ENCODE results near the gene SEPTIN1.
"Not testable (repeated sequence)": the region's sequence is repeated elsewhere in the genome, so short reads cannot be mapped to it uniquely, and the experiment has no call there.

Gene SEPTIN1

DNA sequence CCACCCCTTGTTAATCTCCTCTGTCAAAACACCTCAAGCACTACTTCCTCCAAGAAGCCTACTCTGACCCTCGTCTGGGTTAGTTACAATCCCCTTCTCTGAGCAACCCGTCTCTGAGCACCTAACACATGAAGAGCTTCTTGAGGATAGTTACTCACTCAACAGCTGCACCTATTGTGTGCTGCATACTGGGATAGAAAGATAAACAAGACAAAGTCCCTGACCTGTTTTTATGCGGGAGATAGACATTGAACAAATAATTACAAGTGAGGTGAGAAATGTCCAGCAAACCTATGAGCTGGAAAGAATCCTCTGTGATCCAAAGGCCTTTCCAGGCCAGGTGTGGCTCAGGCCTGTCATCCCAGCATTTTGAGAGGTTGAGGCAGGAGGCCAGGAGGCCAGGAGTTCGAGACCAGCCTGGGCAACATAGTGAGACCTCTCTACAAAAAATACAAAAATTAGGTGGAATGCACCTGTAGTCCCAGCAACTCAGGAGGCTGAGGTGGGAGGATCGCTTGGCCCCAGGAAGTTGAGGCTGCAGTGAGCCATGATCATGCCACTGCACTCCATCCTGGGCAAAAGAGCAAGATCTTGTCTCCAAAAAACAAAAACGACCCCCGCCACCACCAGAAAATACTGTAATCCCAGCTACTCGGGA, 19.5 kb upstream of the SEPTIN1 start:
- DNase-seq: peak in 1 of 3 experiments; percentile 8

DNA sequence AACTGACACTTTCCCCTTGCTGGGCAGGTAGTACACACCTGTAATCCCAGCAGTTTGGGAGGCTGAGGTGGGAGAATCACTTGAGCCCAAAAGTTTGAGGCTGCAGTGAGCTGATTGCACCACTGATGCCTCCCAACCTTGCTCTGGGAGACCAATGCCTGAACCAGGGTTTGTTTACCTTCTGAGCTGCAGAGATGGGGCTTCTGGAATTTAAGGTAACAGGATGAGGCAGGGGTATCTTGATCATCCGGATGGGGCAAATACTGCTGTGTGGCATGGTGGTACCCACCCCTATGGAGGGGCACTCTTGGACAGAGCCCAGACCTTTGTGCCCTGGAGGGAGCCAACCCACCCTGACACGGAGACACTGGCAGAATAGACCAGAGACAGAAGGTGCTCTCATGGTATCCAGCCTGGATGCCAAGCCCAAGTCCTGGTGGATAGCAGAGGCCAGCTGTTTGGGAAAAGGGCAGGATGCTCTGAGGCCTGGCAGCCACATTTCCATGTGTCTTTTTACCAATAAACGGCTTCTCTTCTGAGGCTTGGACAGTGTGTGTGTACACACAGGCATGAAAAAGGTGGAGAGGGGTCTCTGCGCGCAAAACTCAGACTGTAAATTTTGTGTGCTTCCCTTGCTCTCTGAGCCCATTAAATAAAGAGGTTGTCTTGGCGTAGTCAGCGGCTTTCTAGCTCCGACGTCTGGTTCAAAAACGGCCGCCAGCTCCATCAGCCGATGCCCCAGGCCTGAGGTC, 17.2 kb upstream of the SEPTIN1 start:
- no peak for DNase-seq

DNA sequence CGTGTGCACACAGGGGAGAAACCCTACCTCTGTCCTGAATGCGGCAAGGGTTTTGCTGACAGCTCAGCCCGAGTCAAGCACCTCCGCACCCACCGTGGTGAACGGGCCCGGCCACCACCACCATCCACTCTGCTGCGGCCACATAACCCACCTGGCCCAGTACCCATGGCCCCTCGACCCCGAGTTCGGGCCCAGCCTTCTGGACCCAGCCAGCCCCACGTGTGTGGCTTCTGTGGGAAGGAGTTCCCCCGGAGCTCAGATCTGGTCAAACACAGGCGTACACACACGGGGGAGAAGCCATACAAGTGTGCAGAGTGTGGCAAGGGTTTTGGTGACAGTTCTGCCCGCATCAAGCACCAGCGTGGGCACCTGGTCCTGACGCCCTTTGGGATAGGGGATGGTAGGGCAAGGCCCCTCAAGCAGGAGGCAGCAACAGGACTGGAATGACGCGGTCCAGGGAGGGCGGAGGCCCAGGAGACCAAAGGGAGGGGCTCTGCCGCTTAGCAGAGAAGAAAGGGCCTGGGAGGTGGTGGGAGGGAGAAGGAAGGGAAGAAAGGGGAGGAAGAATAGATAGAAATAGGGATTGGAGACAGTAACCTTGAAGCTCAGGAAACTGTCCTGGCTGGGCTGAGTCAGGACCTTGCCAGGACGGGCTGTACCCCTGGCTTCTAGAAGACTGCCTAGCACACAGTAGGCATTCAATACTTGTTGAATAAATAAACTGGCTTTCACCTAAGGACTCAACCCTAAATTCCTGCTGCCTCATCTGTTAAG, 16.5 kb upstream of the SEPTIN1 start:
- DNase-seq: no peak

DNA sequence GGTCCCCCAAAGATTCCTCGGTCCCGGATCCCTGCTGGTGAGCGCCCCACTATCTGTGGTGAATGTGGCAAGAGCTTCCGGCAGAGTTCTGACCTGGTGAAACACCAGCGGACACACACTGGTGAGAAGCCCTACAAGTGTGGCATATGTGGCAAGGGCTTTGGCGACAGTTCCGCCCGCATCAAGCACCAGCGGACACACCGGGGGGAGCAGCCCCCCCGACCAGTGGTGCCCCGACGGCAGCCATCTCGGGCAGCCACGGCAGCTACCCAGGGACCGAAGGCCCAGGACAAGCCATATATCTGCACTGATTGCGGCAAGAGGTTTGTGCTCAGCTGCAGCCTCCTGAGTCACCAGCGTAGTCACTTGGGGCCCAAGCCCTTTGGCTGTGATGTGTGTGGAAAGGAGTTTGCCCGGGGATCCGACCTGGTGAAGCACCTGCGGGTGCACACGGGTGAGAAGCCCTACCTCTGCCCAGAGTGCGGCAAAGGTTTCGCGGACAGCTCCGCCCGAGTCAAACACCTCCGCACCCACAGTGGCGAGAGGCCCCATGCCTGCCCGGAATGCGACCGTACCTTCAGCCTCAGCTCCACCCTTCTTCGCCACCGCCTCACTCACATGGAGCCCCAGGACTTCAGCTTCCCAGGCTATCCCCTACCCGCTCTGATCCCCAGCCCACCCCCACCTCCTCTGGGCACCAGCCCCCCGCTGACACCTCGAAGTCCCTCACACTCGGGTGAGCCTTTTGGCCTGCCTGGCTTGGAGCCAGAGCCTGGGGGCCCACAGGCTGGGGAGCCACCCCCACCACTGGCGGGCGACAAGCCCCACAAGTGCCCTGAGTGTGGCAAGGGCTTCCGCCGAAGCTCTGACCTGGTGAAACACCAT, 15.7 kb upstream of the SEPTIN1 start:
- no peak for DNase-seq

DNA sequence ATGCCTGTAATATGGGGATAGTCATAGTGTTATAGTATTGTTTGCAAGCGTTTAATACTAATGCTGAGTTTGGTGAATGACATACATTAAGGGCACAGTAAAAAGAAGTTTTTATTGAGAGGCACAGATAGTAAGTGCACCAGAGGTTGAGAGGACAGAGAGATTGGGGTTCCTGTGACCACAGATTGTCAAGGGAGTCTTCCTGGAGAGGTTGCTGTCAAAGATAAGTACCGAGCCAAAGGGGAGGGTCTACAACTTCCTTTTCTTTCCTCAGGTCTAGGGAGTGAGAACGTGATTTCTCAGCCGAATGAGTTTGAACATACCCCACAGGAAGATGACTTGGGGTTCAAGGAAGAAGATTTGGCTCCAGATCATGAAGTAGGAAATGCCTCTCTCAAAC, 14.7 kb upstream of the SEPTIN1 start:
- no peak for DNase-seq

DNA sequence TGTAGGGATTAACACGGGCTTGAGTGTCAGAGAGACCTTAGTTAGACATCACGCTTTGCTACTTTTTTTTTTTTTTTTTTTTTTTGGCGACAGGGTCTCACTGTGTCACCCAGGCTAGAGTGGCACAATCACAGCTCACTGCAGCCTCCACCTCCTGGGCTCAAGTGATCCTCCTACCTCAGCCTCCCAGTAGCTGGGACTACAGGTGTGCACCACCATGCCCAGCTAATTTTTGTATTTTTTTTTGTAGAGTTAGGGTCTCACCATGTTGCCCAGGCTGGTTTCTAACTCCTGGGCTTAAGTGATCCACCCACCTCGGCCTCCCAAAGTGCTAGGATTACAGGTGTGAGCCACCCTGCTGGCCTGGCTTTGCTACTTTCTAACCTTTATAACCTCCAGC, 14.3 kb upstream of the SEPTIN1 start:
- DNase-seq: not testable (repeated sequence)

DNA sequence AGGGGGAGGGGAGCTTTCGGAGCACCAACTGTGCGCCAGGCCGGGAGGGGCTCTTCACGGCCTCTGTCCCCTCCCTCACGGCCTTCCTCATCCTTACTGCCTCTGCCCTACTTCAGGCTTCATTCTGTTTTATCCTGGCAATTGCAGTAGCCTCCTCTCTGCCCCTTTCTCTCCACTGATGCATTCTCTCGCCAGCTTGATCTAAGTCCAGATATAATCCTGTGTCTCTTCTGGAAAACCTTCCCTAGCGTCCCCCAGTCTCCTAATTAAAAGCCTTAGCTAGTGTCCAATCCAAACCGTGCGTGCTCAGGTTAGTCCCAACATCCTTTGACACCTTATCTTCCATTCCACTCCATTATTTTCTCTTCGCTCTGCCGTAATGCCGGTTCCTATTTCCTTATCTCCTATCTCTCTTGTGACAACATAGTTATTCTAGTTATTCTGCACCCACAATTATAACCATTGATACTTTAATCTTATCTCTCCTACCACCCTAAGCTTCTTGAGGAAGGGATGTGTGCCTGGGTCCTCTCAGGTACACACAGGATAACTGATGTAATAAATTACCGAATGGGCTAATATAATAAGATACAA, 13.7 kb upstream of the SEPTIN1 start:
- no peak for DNase-seq

DNA sequence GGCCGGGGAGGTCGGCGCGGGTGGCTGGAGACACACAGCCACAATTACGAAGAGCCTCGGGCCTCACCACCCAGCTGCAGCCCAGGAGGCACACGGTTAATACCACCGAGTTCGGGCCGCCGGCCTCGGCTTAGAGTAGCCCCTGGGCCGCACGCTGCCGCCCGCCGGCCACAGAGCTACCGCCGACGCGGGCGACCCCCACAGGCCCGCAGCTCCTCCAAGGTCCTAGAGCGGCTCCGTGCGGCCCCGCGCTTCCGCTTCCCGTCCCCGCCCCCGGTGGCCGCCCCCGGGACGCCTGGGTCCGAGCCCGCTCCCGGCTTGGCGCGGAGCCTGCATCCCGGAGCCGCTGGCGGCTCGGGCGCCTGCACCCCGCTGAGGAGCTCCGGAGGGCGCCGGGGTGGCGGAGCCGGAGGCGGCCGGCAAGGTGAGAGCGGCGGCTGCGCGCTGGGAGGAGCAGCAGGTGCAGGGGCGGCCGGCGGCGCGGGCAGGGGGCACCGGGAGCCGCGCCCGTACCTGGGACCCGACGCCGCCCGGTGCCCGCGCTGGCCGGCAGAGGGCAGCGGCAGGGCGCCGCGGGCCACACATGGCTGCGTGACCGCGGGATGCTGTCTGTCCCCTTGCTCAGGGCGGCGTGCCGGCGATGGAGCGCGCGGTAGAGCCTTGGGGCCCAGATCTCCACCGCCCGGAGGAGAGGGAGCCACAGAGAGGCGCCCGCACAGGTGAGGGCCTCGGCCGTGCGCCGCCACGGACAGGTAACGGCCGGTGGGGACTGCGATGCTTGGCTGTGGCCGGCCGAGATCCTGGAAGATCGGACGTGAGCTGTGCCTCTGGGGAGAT, 13.0 kb upstream of the SEPTIN1 start, which contains the start of gene ZNF48:
Gene ZNF48, plus strand, starts transcription at position 266 of the 837 bp plus-strand sequence. Its CDS starts 375 bp downstream, at position 641.
- DNase-seq: peak; percentile 85 to 94 (median 94)

DNA sequence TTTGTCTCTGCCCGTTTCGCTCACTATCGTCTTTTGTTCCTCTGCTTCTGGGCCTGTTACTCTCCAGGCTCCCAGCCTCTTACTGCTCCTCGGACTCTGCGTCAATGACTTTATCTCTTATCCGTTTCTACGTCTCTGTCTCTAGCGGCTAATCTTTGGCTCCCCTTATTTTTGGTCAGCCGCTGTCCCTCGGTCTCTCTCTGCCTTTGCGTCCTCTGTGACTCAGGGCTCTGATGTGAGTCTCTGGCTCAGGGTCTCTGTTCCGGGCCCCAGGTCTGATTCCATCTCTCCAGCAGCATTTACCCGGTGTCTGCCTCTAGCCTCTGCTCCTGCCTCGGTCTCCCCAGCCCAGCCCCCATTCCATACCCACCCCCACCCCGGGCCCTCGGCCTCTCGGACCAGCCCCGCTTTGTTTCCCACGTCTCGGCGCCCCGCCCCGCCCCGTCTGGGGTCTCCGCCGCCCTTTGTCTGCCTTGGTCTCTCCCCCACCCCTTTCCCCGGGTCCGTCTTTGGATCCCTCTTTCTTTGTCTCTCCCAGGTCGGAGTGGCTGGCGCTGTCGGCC, 12.3 kb upstream of the SEPTIN1 start:
- peak in 2 of 3 experiments; percentile 71 to 84 for DNase-seq

DNA sequence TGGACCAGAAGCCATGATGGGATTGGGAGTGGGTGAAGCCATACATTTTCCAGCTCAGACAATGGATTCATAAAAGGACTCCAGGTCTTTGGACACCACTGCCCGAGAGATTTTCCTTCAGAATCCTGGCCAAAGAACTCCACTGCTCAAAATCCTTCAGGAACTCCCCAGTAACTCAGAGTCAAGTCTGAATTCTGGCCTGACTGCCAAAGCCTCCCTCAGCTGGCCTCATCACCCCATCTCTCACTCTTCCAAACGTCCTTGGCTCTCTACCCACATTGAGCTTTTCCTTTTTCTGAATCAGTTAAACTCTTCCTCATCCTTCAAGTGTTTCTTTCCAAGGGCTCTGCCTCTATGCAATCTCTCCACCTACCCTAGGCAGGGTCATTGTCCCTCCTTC, 1.2 kb upstream of the SEPTIN1 start:
- no peak for DNase-seq

DNA sequence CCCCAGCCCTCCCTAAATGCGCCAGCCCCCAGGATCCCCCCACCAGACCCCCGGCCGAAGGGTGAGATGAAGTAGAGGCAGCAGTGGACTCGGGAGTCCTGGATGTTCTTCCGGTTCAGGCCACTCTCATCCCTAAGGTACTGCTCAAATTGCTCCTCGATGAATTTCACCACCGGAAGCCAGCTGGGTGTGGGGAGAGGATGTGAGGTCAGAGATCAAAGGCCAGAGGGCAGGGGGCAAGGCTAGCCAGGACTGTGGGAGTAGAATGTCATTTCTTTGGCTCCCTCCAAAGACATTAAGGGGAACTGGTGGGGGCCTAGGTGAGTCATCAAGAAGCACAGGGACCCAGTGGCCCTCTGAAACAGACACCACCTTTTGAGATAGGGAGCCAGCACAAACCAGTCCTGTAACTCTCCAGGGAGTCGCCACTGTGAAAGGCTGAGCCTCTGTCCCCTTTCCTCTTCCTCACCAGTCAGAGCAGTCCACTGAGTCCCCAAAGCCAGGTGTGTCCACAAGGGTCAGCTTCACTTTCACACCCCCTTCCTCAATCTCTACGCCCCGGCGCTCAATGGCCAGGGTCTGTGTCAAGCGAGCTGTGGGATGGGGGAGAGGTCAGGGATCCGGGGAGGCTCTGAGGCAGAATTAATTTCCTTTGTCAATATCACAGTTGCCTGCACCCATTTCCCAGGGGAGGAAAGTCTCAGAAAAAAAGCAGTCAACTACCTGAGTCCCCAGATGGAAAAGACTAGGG, 895 bp downstream of the SEPTIN1 start:
- DNase-seq: no peak

DNA sequence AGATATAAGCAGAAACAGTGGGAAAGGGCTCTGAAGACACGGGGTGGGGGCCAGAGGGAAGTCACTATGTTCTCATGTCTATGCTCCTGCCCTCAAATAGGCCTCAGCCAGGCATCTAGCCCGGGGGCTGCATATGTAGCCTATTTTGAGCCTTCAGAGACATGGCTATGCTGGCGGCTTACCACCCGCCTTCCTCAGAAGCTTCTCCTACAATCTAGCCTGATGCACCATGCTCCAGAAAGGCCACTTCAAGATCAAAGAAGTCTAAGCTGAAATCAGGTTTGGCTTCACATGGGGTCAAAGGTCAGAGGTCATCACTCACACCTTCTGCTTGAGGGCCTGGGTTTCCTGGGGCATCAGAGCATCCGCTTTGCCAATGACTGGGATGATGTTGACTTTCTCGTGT, 1.6 kb downstream of the SEPTIN1 start:
- no peak for DNase-seq

DNA sequence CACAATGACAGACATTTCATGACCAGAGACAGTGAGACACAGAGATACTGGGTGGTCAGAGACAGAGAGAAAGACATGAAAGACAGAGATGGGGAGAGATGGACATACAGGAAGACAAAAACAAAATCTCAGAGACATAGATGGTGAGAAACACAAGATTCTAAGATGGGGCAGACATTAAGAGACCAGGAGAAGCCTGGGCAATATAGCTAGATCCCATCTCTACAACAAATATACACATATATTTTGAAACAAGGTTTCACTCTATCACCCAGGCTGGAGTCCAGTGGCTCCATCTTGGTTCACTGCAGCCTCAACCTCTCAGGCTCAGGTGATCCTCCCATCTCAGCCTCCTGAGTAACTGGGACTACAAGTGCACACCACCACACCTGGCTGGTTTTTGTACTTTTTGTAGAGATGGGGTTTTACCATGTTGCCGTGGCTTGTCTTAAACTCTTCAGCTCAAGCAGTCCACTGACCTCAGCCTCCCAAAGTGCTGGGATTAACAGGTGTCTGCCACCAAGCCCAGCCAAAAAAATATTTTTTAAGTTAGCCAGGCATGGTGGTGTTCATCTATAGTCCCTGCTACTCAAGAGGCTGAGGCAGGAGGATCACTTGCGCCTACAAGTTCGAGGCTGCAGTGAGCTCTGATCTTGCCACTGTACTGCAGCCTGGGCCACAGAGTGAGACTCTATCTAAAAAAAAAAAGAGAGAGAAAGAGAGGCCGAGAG, 2.1 kb downstream of the SEPTIN1 start:
- DNase-seq: no peak

DNA sequence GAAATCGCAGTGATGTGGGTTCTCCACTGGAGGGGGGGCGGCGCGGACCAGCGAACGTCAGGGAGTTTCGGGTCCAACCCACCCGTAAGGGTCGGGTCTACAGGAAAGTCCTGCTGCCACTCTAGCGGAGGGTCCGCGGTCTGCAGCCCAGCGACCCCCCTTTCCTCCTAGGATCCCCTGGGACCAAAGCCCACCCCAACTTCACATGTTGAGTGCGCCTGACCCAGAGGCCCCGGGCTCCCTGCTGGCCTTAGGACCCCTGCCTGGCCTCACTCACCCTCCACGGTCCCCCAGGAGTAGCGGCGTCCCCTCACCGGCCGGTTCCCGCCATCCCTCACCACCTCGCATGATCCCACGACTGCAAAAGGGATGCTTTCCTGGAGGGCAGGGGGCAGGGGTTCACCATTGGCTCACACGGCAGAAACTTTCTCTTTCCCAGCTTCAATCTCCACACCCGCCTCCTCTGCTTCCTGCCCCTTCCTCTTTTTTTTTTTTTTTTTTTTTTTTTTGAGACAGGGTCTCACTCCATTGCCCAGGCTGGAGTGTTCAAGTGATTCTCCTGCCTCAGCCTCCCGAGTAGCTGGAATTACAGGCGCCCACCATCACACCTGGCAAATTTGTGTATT, 3.1 kb downstream of the SEPTIN1 start:
- peak in 1 of 3 experiments; percentile 33 for DNase-seq

DNA sequence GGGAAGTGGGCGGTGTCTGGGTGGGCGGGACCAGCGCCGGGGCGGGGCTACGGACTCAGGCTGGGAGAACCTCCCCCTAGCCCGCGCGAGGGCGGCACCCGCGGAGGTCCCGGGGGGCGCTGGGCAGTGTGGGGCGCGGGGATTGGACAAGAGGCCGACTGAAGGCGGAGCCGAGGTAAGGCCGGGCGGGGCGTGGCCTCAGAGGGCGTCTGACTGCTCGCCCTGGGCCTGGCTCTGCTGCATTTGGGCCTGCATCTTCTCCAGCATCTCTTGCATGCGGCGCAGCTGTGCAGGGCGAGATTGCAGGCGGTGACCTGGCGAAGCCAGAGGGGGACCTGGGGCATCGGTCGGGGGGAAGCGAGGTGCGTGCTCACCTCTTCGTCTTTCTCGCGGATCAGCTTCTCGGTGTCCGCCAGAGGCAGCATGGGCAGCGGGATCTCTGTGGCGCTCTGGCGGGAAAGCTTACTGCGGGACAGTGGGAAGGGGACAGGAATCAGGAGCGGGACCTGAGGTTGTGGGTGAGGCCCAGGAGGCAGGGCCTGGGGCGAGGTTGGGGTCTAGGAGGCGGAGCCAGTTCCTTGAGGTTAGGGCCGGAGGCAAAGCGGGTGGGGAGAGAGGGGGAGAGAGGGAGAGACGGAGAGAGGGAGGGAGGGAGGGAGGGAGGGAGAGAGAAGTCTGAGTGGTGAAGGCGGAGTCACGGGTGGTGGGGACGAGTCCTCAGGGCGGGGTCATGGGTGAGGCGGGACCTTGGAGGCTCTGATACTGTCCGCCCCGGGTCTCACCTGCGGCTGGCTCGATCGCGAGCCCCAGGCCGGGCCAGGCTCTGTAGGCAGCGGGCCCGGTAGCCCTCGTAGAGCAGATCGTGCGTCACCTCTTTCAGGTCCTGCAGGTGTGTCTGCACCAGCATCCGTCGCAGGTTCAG, 3.9 kb downstream of the SEPTIN1 start:
- DNase-seq: peak; percentile 95 to 98 (median 97)

DNA sequence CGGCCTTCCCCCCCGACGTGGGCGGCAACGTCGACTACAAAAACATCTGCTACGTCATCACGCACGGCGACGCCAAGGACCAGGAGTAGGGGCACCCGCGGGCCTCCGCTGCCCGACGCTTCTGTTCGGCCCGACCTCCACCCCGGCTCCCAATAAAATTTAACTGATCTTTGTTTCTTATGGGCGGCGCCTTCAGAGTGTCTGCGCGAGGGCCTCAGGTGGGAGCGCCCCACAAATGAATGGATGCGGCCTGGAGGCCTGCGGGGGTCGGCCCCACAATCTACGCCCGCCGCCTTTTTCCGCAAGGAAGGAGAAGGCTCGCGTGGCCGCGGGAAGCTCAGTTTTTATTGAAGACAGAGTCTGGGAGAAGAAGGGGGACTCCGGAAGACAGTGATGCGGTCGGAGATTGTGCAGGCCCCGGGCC, 4.5 kb downstream of the SEPTIN1 start:
- DNase-seq: peak; percentile 70 to 95 (median 82)

DNA sequence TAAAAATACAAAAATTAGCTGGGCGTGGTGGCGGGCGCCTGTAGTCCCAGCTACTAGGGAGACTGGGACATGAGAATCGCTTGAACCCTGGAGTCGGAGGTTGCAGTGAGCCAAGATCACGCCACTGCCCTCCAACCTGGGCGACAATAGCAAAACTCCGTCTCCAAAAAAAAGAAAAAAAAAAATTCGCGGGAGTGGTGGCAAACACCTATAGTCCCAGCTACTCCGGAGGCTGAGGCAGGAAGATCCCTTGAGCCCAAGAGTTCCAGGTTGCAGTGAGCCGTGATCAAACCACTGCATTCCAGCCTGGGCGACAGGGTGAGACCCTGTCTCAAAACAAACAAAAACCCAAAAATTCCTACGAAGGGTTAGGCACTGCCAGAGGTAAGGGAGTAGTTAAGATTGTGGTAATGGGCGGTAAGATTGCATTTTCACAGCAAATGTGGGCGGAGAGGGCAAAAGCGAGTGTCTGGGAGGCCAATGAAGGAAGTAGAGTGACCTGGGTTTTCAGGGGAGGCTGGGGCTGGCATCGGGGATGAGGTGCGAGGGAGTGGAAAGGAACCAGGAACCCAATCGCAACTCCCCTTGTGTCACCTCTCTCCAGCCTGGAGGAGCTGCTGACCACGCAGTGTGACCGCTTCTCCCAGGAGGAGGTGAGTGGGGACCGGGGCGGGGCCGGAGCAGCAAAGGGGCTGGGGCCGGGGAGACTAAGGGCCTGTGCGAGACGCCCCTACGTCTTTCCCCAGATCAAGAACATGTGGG, 5.1 kb downstream of the SEPTIN1 start:
- no peak for DNase-seq

Measured in NCI-H1417 (cell line).